AG09309 (cell line): ENCODE measurements around the gene COX5A.
"Not testable (repeated sequence)": the region's sequence is repeated elsewhere in the genome, so short reads cannot be mapped to it uniquely, and the experiment has no call there.

Experiments
- DNase-seq: peaks from one replicate; pipeline ENCODE4 v3.0.0-alpha.2; 2010; ENCODE audit warnings: low read depth
- H3K4me3 ChIP-seq: 2 replicates; pipeline ENCODE4 v1.5.1; 2011; ENCODE audit warnings: mild to moderate bottlenecking, low read depth, low read length, moderate library complexity; ENCODE audit not compliant: control insufficient read depth
- CTCF ChIP-seq: IDR thresholded peaks from 2 replicates; pipeline ENCODE4 v1.5.1; 2011; ENCODE audit warnings: mild to moderate bottlenecking, low read depth, low read length, inconsistent platforms; ENCODE audit not compliant: insufficient read depth, control insufficient read depth; ENCODE audit errors: missing control alignments

Gene COX5A

GRCh38 chr15:74955796-74956647 is 18.1 kb upstream of the COX5A start:
- peak overlapping the region; percentile 18 for H3K4me3 ChIP-seq
- peak; percentile 34 for TF ChIP-seq CTCF
- DNase-seq = no peak

- TF ChIP-seq CTCF = no peak
- no peak for DNase-seq
- no peak overlapping the region; the same call in 1 of the 2 replicates for H3K4me3 ChIP-seq
Observed at GRCh38 chr15:74955017-74955416, 17.1 kb upstream of the COX5A start.

GRCh38 chr15:74954515-74954914 is 16.6 kb upstream of the COX5A start:
- no peak overlapping the region; the same call in 1 of the 2 replicates for H3K4me3 ChIP-seq
- TF ChIP-seq CTCF = no peak
- DNase-seq = peak; percentile 38

- H3K4me3 ChIP-seq = no peak overlapping the region
- no peak for TF ChIP-seq CTCF
- DNase-seq = no peak
Observed at GRCh38 chr15:74951006-74951405, 13.1 kb upstream of the COX5A start.

GRCh38 chr15:74950078-74950908 is 12.4 kb upstream of the COX5A start:
- no peak overlapping the region for H3K4me3 ChIP-seq

GRCh38 chr15:74937272-74937589 is 642 bp downstream of the COX5A start:
- DNase-seq = no peak
- peak overlapping the region; percentile 76 for H3K4me3 ChIP-seq
- no peak for TF ChIP-seq CTCF

More at GRCh38 chr15:74950078-74950908, 12.4 kb upstream of the COX5A start:
- peak; percentile 98 for TF ChIP-seq CTCF
- DNase-seq = no peak

GRCh38 chr15:74935193-74935592 is 2.7 kb downstream of the COX5A start:
- not testable (repeated sequence) for DNase-seq, H3K4me3 ChIP-seq
